GM12874 (cell line): ENCODE measurements around the gene JMJD8.

ENCODE experiments used
- CTCF ChIP-seq: IDR thresholded peaks from 2 replicates; pipeline ENCODE4 v1.5.1; 2011; ENCODE audit warnings: low read depth, mild to moderate bottlenecking, control low read depth, low read length, moderate library complexity; ENCODE audit not compliant: insufficient read depth

Gene JMJD8

GRCh38 chr16:704552-705380, 20.6 kb upstream of the JMJD8 start:
- no peak for TF ChIP-seq CTCF

- no peak for TF ChIP-seq CTCF
Measured at GRCh38 chr16:704047-704446, 19.9 kb upstream of the JMJD8 start.

- no peak for TF ChIP-seq CTCF
Measured at GRCh38 chr16:703406-703805, 19.3 kb upstream of the JMJD8 start.

GRCh38 chr16:702341-702740, 18.2 kb upstream of the JMJD8 start:
- TF ChIP-seq CTCF: no peak

DNA sequence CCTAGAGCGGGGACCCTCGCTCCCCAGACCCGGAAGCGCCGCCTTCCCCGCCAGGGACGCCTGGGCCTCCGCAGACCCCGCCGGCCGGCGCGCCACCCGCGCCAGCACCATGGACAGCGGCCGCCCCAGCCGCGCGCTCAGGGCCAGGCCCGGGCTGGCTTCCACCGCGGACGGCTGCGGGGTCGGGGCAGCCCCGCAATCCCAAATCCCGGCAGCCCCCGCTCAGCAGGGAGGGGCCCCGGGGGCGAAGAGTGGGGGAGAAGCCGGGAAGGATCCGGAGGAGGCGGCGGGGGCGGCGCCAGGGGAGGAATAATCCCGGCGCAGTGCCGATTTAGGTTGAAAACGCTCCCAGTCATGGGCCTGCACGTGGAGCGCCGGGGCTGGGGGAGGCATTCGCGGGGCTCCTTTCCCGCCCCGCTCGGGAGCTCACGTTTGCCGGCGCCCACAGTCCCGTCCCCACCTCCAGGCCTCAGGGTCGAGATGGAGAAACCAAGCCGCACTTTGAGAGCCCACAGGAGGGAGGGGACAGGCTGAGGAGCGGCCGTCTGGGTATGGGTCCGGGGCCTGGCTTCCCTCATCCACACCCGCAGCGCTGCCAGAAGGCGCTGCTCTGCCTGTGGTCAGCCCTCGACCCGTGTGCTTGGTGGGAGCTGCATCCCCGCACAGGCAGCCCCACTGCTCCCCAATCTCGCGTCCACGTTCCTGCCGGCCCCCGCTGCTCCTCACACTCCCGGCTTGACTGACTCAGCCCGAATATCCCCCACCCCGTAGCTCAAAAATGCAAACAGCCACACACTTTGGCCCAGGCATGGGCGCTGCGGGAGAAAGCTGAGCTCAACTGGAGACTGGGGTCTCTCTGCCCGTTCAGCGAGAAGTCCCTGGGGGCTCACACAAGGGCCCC, 16.8 kb upstream of the JMJD8 start:
- TF ChIP-seq CTCF: no peak

DNA sequence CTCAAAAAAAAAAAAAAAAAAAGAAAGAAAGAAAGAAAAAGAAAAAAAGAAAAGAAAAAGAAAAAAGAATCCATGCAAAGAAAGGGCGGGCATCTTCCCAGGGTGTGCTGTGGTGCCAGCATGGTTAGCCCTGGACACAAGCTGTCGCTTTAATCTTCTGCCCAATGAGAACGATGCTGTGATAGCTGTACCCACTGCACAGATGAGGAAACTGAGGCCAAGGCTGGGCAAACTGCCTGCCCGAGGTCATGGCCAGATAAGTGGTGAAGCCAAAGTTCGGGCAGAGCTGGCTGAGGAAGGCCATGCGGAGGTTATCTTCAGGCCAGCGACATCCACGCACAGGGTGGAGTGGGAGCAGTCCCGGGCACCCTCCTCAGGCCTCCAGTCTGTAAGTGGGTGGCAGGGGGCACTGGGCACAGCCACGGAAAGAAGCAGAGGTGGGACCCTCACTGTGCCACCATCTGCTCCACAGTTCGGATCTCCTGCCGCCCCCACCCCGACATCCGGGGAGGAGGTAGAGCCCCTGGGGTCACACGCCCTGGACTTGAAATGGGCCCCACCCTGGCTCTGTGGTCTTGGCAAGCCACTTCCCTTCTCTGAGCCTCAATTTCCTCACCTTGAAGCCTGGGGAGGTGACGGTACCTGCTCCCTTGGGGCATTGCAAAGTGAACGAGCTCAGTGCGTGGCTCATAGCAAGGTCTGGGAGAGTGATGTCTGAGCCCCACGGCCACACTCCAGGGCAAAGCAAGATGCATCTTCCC, 15.0 kb upstream of the JMJD8 start:
- TF ChIP-seq CTCF: no peak
